ENCODE measurements around the gene ADGRD1. TPM values are rescaled to one million over a fixed set of nuclear protein-coding genes. Genes with fewer than 3 reads are reported as not detected.

Gene ADGRD1
- total and polyA plus RNA-seq, 2 of the 8 experiments (the other 6 are each of a cell fraction or from before 2014, with no cell fraction given): 0.36 to 0.48 TPM

GRCh38 chr12:130976171-130976720 lies 22.5 kb downstream of the ADGRD1 start (continued):
- TF ChIP-seq ATF2 (IDR thresholded peaks at IDR 0.05; ENCODE audit: low read length) (no peak), YY1 (IDR thresholded peaks at IDR 0.05; ENCODE audit: low read depth, low read length) (no peak), MAX (IDR thresholded peaks at IDR 0.05) (no peak), HDAC2 (IDR thresholded peaks at IDR 0.05; ENCODE audit: borderline replicate concordance in 1 of 2, low read depth in 2 of 2, low read length in 2 of 2) (no peak), EZH2 (IDR thresholded peaks at IDR 0.05; ENCODE audit: low read depth, low read length, severe bottlenecking) (no peak), CHD7 (IDR thresholded peaks at IDR 0.05; ENCODE audit: insufficient replicate concordance, low read length) (no peak), SAP30 (IDR thresholded peaks at IDR 0.05; ENCODE audit: insufficient read depth, insufficient replicate concordance, low read length) (no peak), POLR2AphosphoS5 (IDR thresholded peaks at IDR 0.05; ENCODE audit: low read depth, low read length) (no peak)

Measured in H1 (cell line).